OCI-LY1 (cell line): ENCODE data around the gene ABCA4.

ENCODE experiments used
- EZH2 ChIP-seq: fragments of 200-600 bp; sonication (generic), shearing (Covaris generic); IDR thresholded peaks from 2 replicates; pipeline ENCODE4 v1.8.0; 2017; ENCODE audit warnings: borderline replicate concordance, mixed run types, mild to moderate bottlenecking, antibody characterized with exemption, low read length, moderate library complexity, mixed read lengths
- TF ChIP-seq, protein P1 (sequence below): fragments of 200-600 bp; sonication (generic), shearing (Covaris generic); IDR thresholded peaks from 2 replicates; pipeline ENCODE4 v1.5.1; 2017; ENCODE audit warnings: mild to moderate bottlenecking, antibody characterized with exemption, low read length, moderate library complexity, mixed read lengths

DNA sequence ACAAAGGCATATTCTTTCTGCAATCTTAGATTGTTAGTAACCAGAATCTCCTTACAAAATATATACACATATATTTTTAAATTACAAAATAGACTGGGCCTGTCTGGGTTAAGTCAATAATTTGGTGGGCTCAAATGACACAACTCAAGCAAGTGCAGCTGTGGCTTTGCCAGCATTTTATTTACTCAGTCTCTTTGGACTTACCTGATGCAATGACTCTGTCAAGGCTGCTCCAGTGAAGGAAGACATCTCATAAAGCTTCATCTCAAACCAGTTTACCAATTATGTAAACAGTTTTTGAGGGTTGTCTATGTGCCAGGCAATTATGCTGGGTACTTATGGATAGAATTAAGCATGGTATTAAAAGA lies 22.8 kb upstream of the ABCA4 start:
- TF ChIP-seq, protein P1, sequence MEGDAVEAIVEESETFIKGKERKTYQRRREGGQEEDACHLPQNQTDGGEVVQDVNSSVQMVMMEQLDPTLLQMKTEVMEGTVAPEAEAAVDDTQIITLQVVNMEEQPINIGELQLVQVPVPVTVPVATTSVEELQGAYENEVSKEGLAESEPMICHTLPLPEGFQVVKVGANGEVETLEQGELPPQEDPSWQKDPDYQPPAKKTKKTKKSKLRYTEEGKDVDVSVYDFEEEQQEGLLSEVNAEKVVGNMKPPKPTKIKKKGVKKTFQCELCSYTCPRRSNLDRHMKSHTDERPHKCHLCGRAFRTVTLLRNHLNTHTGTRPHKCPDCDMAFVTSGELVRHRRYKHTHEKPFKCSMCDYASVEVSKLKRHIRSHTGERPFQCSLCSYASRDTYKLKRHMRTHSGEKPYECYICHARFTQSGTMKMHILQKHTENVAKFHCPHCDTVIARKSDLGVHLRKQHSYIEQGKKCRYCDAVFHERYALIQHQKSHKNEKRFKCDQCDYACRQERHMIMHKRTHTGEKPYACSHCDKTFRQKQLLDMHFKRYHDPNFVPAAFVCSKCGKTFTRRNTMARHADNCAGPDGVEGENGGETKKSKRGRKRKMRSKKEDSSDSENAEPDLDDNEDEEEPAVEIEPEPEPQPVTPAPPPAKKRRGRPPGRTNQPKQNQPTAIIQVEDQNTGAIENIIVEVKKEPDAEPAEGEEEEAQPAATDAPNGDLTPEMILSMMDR, result no peak
- TF ChIP-seq EZH2, result no peak
